Measurements from ENCODE around the gene CZIB. TPM values are rescaled to one million over a fixed set of nuclear protein-coding genes. Genes with fewer than 3 reads are reported as not detected.
"Not testable (repeated sequence)": the region's sequence is repeated elsewhere in the genome, so short reads cannot be mapped to it uniquely, and the experiment has no call there.

CZIB gene
- total RNA-seq, 1 experiment from 2014 or later, result 57.2 TPM

DNA sequence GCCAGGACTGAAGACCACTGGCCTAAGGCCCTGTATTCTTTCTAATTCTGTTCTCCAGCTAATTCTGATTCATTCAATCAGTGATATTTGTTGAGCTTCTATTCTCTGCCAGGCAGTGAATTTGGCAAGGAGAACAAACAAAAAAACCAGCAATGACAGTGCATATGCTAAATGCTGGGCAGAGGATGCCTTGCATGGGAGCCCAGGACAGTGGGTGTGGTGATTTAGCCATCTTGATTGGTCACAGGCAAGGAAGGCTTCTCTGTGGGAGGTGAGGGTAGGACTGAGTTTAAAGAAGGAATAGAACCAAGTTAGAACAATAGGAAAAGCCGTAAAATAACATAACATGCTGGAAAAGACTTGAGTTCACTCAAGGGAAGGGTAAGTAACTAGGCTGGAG, 33.0 kb downstream of the CZIB start:
- no peak for TF ChIP-seq SIN3A (IDR thresholded peaks at IDR 0.05; ENCODE audit: borderline replicate concordance, insufficient read depth, low read depth, low read length)
- TF ChIP-seq POLR2AphosphoS5 (IDR thresholded peaks at IDR 0.05; ENCODE audit: low read depth, low read length), result no peak
- TF ChIP-seq, protein P1, sequence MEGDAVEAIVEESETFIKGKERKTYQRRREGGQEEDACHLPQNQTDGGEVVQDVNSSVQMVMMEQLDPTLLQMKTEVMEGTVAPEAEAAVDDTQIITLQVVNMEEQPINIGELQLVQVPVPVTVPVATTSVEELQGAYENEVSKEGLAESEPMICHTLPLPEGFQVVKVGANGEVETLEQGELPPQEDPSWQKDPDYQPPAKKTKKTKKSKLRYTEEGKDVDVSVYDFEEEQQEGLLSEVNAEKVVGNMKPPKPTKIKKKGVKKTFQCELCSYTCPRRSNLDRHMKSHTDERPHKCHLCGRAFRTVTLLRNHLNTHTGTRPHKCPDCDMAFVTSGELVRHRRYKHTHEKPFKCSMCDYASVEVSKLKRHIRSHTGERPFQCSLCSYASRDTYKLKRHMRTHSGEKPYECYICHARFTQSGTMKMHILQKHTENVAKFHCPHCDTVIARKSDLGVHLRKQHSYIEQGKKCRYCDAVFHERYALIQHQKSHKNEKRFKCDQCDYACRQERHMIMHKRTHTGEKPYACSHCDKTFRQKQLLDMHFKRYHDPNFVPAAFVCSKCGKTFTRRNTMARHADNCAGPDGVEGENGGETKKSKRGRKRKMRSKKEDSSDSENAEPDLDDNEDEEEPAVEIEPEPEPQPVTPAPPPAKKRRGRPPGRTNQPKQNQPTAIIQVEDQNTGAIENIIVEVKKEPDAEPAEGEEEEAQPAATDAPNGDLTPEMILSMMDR (IDR thresholded peaks at IDR 0.05), result no peak
- TF ChIP-seq, protein P2, sequence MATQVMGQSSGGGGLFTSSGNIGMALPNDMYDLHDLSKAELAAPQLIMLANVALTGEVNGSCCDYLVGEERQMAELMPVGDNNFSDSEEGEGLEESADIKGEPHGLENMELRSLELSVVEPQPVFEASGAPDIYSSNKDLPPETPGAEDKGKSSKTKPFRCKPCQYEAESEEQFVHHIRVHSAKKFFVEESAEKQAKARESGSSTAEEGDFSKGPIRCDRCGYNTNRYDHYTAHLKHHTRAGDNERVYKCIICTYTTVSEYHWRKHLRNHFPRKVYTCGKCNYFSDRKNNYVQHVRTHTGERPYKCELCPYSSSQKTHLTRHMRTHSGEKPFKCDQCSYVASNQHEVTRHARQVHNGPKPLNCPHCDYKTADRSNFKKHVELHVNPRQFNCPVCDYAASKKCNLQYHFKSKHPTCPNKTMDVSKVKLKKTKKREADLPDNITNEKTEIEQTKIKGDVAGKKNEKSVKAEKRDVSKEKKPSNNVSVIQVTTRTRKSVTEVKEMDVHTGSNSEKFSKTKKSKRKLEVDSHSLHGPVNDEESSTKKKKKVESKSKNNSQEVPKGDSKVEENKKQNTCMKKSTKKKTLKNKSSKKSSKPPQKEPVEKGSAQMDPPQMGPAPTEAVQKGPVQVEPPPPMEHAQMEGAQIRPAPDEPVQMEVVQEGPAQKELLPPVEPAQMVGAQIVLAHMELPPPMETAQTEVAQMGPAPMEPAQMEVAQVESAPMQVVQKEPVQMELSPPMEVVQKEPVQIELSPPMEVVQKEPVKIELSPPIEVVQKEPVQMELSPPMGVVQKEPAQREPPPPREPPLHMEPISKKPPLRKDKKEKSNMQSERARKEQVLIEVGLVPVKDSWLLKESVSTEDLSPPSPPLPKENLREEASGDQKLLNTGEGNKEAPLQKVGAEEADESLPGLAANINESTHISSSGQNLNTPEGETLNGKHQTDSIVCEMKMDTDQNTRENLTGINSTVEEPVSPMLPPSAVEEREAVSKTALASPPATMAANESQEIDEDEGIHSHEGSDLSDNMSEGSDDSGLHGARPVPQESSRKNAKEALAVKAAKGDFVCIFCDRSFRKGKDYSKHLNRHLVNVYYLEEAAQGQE (IDR thresholded peaks at IDR 0.05; ENCODE audit: insufficient read depth in 1 of 2, low read depth in 2 of 2, low read length in 1 of 2), result no peak
- TF ChIP-seq TCF7L2 (IDR thresholded peaks at IDR 0.05; ENCODE audit: low read depth, low read length), result no peak
- Histone ChIP-seq H3K4me1 (ENCODE audit: control insufficient read depth, insufficient read depth, low read length) (no peaks in the 10 kb centered on the region), H3K9me3 (ENCODE audit: control insufficient read depth, insufficient read depth, low read depth, low read length) (no peaks in the 10 kb centered on the region), H3K4me3 (ENCODE audit: low read depth in 2 of 2, low read length in 2 of 2) (no peak overlapping the region), H3K27ac (ENCODE audit: low read length) (no peak overlapping the region), H3K36me3 (ENCODE audit: control insufficient read depth, insufficient read depth, low read length) (no peaks in the 10 kb centered on the region), H3K27me3 (ENCODE audit: control insufficient read depth, insufficient read depth, low read length) (no peaks in the 10 kb centered on the region)
- no peak for DNase-seq (ENCODE audit: low read depth, low spot score)
- ChIA-PET CTCF (no interaction called here), POLR2A (no interaction called here)
- BruUV-seq (replicated peaks), result no TSS peak
- in situ Hi-C loops (cut with HindIII; ENCODE audit: low pct_unique_long_range_greater_than_20kb, low sequenced_read_pairs), result no loop called here
- intact Hi-C loops (cut with micrococcal nuclease; ENCODE audit: unreplicated experiment), result loop anchor here (10.0 kb wide), 1 partner anchor 283 kb away; no protein-coding TSS in a partner anchor
- ATAC-seq, result no peak

DNA sequence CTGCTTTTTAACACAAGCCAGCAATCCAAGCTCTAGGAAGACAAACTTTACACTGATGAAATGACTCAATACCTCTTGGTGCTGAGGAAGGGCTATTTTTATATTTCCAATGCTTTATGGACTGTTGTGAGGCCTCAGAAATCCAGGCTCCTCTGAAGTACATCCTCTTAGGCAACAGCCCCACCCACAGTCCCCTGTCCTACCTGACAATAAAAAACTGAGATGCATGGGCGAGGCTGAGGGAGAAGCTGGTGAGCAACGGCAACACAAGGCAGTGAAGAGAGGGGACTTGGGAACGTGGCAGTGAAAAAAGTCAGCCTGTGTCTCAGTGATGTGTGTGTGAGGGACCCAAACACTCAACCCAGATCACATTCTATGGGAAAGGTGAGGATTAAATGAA, 33.9 kb downstream of the CZIB start:
- intact Hi-C loops (cut with micrococcal nuclease; ENCODE audit: unreplicated experiment), result loop anchor here (10.0 kb wide), 1 partner anchor 282 kb away; no protein-coding TSS in a partner anchor

DNA sequence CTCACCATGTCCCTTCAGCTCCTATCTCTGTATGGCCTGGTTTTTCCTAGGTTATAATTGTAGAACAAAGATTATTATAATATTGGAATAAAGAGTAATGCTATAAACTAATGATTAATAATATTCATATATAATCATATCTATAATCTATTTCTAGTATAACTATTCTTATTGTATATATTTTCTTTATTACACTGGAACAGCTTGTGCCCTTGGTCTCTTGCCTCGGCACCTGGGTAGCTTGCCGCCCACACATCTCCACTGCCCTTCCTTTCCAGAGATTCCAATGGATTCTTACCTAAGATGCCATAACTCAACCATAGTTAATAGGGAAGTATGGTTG, 34.5 kb downstream of the CZIB start:
- in situ Hi-C loops (cut with HindIII; ENCODE audit: low pct_unique_long_range_greater_than_20kb, low sequenced_read_pairs); H3K27ac ChIP-seq (ENCODE audit: low read length); POLR2A ChIA-PET; H3K9me3 ChIP-seq (ENCODE audit: control insufficient read depth, insufficient read depth, low read depth, low read length); ATAC-seq; H3K4me1 ChIP-seq (ENCODE audit: control insufficient read depth, insufficient read depth, low read length); H3K27me3 ChIP-seq (ENCODE audit: control insufficient read depth, insufficient read depth, low read length); H3K4me3 ChIP-seq (ENCODE audit: low read depth in 2 of 2, low read length in 2 of 2); DNase-seq (ENCODE audit: low read depth, low spot score); BruUV-seq (replicated peaks); H3K36me3 ChIP-seq (ENCODE audit: control insufficient read depth, insufficient read depth, low read length): not testable (repeated sequence)
- CTCF ChIA-PET, result interaction anchor here (0.6 to 1.4 kb wide), 4 partner anchors 9 to 267 kb away, joined by 3 to 5 read pairs (median 3); no protein-coding TSS in a partner anchor
- intact Hi-C loops (cut with micrococcal nuclease; ENCODE audit: unreplicated experiment), result loop anchor here (10.0 kb wide), 1 partner anchor 281 kb away; no protein-coding TSS in a partner anchor

More for the DNA sequence above, 33.9 kb downstream of the CZIB start:
- TF ChIP-seq, protein P2 (IDR thresholded peaks at IDR 0.05; ENCODE audit: insufficient read depth in 1 of 2, low read depth in 2 of 2, low read length in 1 of 2), result no peak
- TF ChIP-seq, protein P1 (IDR thresholded peaks at IDR 0.05), result no peak
- Histone ChIP-seq H3K36me3 (ENCODE audit: control insufficient read depth, insufficient read depth, low read length) (no peaks in the 10 kb centered on the region), H3K4me1 (ENCODE audit: control insufficient read depth, insufficient read depth, low read length) (no peaks in the 10 kb centered on the region), H3K27me3 (ENCODE audit: control insufficient read depth, insufficient read depth, low read length) (no peaks in the 10 kb centered on the region), H3K9me3 (ENCODE audit: control insufficient read depth, insufficient read depth, low read depth, low read length) (no peaks in the 10 kb centered on the region), H3K27ac (ENCODE audit: low read length) (no peak overlapping the region), H3K4me3 (ENCODE audit: low read depth in 2 of 2, low read length in 2 of 2) (no peak overlapping the region)
- ATAC-seq, result no peak
- ChIA-PET POLR2A (no interaction called here), CTCF (interaction anchor here (1.4 kb wide), 1 partner anchor 10 kb away, joined by 5 read pairs; no protein-coding TSS in a partner anchor)
- DNase-seq (ENCODE audit: low read depth, low spot score), result no peak
- in situ Hi-C loops (cut with HindIII; ENCODE audit: low pct_unique_long_range_greater_than_20kb, low sequenced_read_pairs), result no loop called here
- BruUV-seq (replicated peaks), result no TSS peak
